MM.1S (cell line): Measurements from ENCODE around the gene PCYOX1L.

ENCODE experiments used
- DNase-seq: peaks from one replicate; pipeline ENCODE4 v3.0.0-alpha.2; 2015
- H2AFZ ChIP-seq: fragments of 300-600 bp; sonication (generic); 2 replicates; pipeline ENCODE4 v1.6.0; 2016; ENCODE audit warnings: antibody characterized with exemption, low read length
- H3F3A ChIP-seq: fragments of 300-600 bp; sonication (generic); 2 replicates; pipeline ENCODE4 v1.6.1; 2016; ENCODE audit warnings: mild to moderate bottlenecking, antibody characterized with exemption, low read length, moderate library complexity, mixed read lengths; ENCODE audit not compliant: insufficient read depth
- H3K27ac ChIP-seq: fragments of 300-600 bp; sonication (generic); 2 replicates; pipeline ENCODE4 v1.5.1; 2016; ENCODE audit warnings: mild to moderate bottlenecking, low read length
- H3K27me3 ChIP-seq: fragments of 300-600 bp; sonication (generic); replicated peaks from 2 replicates; pipeline ENCODE4 v1.6.0; 2016; ENCODE audit warnings: low read length; ENCODE audit not compliant: insufficient read depth
- H3K36me3 ChIP-seq: fragments of 300-600 bp; sonication (generic); replicated peaks from 2 replicates; pipeline ENCODE4 v1.6.1; 2016; ENCODE audit warnings: mild to moderate bottlenecking, low read length, mixed read lengths; ENCODE audit not compliant: insufficient read depth
- H3K4me1 ChIP-seq: fragments of 300-600 bp; sonication (generic); 2 replicates; pipeline ENCODE4 v1.6.1; 2016; ENCODE audit warnings: low read length, mixed read lengths
- H3K4me2 ChIP-seq: fragments of 300-600 bp; sonication (generic); 2 replicates; pipeline ENCODE4 v1.6.0; 2016; ENCODE audit warnings: low read depth, low read length
- H3K4me3 ChIP-seq: fragments of 300-600 bp; sonication (generic); 2 replicates; pipeline ENCODE4 v1.5.1; 2016; ENCODE audit warnings: low read length, mixed read lengths
- H3K79me2 ChIP-seq: fragments of 300-600 bp; sonication (generic); 2 replicates; pipeline ENCODE4 v1.6.1; 2016; ENCODE audit warnings: mixed run types, low read length, mixed read lengths
- H3K9ac ChIP-seq: fragments of 300-600 bp; sonication (generic); 2 replicates; pipeline ENCODE4 v1.6.1; 2016; ENCODE audit warnings: low read length, mixed read lengths
- H3K9me2 ChIP-seq: fragments of 300-600 bp; sonication (generic); replicated peaks from 2 replicates; pipeline ENCODE4 v1.6.1; 2016; ENCODE audit warnings: mild to moderate bottlenecking, low read length, mixed read lengths; ENCODE audit not compliant: insufficient read depth
- H3K9me3 ChIP-seq: fragments of 300-600 bp; sonication (generic); replicated peaks from 2 replicates; pipeline ENCODE4 v1.6.1; 2016; ENCODE audit warnings: mild to moderate bottlenecking, low read length, mixed read lengths; ENCODE audit not compliant: insufficient read depth
- H4K20me1 ChIP-seq: fragments of 300-600 bp; sonication (generic); 2 replicates; pipeline ENCODE4 v1.6.1; 2016; ENCODE audit warnings: mild to moderate bottlenecking, low read length, moderate library complexity, mixed read lengths; ENCODE audit not compliant: insufficient read depth
- CTCF ChIP-seq: fragments of 300-600 bp; sonication (generic); IDR thresholded peaks from 2 replicates; pipeline ENCODE4 v1.5.1; 2016; ENCODE audit warnings: antibody characterized with exemption, low read length, mixed read lengths
- EZH2 ChIP-seq: fragments of 300-600 bp; sonication (generic); optimal IDR thresholded peaks from 2 replicates; pipeline ENCODE3; 2017; ENCODE audit warnings: low read depth, mild to moderate bottlenecking, antibody characterized with exemption, low read length, mixed read lengths
- EZH2phosphoT487 ChIP-seq: fragments of 300-600 bp; sonication (generic); IDR thresholded peaks from 2 replicates; pipeline ENCODE4 v1.6.1; 2018; ENCODE audit warnings: antibody characterized with exemption, low read length

The PCYOX1L gene

GRCh38 chr5:149406979-149407306 lies 49.1 kb downstream of the PCYOX1L start:
- Histone ChIP-seq H3K4me3 (no peak overlapping the region), H4K20me1 (no peaks in the 10 kb centered on the region), H3K79me2 (no peaks in the 10 kb centered on the region), H3K36me3 (no peaks in the 10 kb centered on the region), H2AFZ (no peak overlapping the region), H3K27me3 (no peaks in the 10 kb centered on the region), H3K4me2 (no peak overlapping the region), H3F3A (no peaks in the 10 kb centered on the region), H3K4me1 (no peaks in the 10 kb centered on the region), H3K9me3 (no peaks in the 10 kb centered on the region), H3K9me2 (no peaks in the 10 kb centered on the region), H3K27ac (no peak overlapping the region), H3K9ac (no peak overlapping the region)
- DNase-seq = no peak
- TF ChIP-seq CTCF (no peak), EZH2 (no peak), EZH2phosphoT487 (no peak)

- DNase-seq = no peak
- Histone ChIP-seq H4K20me1 (no peaks in the 10 kb centered on the region), H3K4me3 (no peak overlapping the region), H3F3A (no peaks in the 10 kb centered on the region), H2AFZ (no peak overlapping the region), H3K36me3 (no peaks in the 10 kb centered on the region), H3K9me2 (no peaks in the 10 kb centered on the region), H3K27ac (no peak overlapping the region), H3K79me2 (no peaks in the 10 kb centered on the region), H3K9me3 (no peaks in the 10 kb centered on the region), H3K9ac (no peak overlapping the region), H3K27me3 (no peaks in the 10 kb centered on the region), H3K4me2 (no peak overlapping the region), H3K4me1 (no peaks in the 10 kb centered on the region)
- no peak for TF ChIP-seq EZH2phosphoT487
- no peak for TF ChIP-seq CTCF
- no peak for TF ChIP-seq EZH2
These were observed 49.7 kb downstream of the PCYOX1L start for GRCh38 chr5:149407323-149408251.

GRCh38 chr5:149408252-149409099 lies 50.6 kb downstream of the PCYOX1L start:
- H3K4me2 ChIP-seq = no peak overlapping the region
- no peak for DNase-seq
- no peaks in the 10 kb centered on the region for H3K9me2 ChIP-seq
- no peaks in the 10 kb centered on the region for H3K36me3 ChIP-seq
- TF ChIP-seq EZH2 = no peak
- TF ChIP-seq EZH2phosphoT487 = no peak
- no peak for TF ChIP-seq CTCF
- H3K4me3 ChIP-seq = no peak overlapping the region
- H3K27ac ChIP-seq = no peak overlapping the region
- no peak overlapping the region for H2AFZ ChIP-seq
- no peaks in the 10 kb centered on the region for H3K27me3 ChIP-seq
- no peaks in the 10 kb centered on the region for H4K20me1 ChIP-seq
- H3K79me2 ChIP-seq = no peaks in the 10 kb centered on the region
- no peaks in the 10 kb centered on the region for H3K9me3 ChIP-seq
- no peaks in the 10 kb centered on the region for H3K4me1 ChIP-seq
- no peaks in the 10 kb centered on the region for H3F3A ChIP-seq
- H3K9ac ChIP-seq = no peak overlapping the region
